IPS-NIHi7 (cell line): Measurements from ENCODE around the gene METTL1.
"Not testable (repeated sequence)": the region's sequence is repeated elsewhere in the genome, so short reads cannot be mapped to it uniquely, and the experiment has no call there.

Source experiments
- DNase-seq: peaks from one replicate; pipeline ENCODE4 v3.0.0; 2012; ENCODE audit warnings: mixed read lengths; ENCODE audit errors: extremely low spot score

The METTL1 gene

DNA sequence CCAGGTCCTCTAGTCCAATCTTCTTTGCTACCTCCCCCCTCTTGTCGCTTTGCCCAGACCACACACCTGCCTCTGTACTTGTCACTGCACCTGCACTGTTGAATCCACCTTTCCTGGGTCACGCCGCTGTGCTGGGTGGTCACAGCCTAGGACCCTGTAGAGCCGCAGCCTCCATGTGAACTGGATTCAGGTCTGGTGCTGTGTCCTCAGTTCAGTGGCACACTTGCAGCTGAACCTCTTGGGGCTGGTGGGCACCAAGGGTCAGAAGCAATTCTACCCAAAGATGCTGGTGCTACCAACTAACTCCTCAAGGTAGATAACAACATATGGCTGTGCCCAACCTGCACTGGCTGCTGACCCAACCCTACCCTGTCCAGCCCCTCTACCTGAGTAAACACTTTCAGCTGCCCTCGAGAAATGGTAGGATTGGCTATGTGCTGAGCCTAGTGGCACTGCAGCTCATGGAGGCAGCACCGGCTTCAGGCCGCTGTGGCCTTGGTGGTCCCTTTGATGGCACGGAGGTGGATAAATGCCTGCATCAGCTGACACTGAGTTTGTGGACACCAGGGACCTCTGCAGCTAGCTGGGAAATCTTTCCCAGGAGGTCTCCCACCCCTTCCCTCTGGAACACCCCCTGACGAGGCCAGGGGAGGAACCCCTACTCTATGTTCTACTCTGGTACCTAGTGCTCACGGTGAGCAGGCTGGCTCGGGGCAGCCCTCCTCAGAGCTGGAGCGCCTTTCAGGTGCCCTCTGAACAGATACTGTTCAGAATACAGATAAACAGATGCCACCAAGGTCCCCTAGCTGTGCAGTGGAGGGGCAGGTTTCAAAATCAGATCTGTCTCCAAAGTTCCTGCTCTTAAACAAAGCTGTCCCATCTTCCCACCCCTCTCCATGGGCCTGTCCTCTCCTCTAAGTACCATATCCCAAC, 47.6 kb downstream of the METTL1 start:
- no peak for DNase-seq

GRCh38 chr12:57723630-57723962, 48.3 kb downstream of the METTL1 start:
- no peak for DNase-seq

DNA sequence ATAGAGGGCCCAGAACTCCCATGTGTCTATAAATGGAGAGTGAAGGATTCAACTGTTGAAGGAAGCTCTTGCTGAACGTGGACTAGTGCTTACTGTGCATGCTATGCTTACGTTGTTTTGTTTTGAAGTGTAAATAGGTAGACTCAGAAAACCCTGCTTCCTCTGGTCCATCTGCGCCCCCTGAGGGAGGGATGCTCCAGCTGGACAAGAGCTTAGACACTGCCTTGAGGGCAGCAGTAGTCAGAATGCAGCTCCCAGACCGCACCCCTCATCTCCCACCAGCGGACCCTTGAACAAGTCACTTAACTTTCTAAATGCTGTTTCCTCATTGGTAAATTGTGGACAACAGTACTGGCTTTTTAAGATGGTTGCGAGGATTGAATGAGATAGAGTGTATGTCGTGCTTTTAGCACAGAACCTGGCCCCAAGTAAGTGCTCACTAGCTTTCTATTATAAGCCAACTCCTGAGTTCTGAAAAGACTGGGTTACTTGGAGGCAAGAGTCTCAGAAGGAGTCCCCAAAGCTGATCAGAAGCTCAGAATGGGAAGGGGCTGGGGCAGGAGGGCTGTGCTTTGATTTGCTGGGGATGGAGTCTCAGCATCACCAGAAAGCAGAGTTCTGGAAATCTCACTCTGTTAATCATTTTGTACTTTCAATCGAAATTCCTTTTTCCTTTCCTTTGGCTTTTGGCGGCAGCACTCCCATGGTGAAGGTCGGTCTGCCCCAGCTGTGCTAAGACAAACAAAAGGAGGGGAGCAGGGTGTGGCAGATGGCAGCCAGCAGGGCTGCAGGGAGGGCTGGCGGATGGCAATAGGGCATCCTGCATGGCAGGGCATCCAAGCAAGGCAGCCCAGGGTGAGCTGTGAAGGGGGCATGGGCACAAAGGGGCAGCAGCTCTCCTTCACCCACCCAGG, 48.9 kb downstream of the METTL1 start:
- DNase-seq = no peak

DNA sequence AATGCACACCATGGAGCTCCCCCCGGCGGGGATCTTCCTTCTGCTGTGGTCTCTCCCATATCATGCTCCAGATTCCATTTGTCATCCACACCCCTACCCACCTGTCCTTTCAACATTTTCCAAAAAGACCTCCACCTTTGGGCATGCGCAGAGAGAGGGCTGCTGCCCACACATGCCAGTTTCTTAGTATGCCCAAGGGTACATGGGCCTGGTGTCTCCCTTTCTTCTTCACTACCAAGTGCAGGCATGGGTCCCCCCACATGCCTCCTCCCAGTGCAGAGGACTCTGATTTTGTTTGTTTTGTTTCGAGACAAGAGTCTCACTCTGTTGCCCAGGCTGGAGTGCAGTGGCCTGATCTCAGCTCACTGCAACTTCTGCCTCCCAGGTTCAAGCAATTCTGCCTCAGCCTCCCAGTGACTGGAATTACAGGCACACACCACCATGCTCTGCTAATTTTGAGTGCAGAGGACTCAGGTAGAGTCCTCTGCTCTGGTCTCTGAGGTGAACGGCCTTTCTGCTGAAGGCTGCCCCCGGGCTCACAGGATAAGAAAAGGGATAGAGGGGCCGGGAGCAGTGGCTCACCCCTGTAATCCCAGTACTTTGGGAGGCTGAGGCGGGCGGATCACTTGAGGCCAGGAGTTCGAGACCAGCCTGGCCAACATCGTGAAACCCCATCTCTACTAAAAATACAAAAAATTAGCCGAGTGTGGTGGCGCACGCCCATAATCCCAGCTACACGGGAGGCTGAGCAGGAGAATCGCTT, 49.9 kb downstream of the METTL1 start:
- not testable (repeated sequence) for DNase-seq

- DNase-seq = no peak
Measured at GRCh38 chr12:57720606-57721595, 51.0 kb downstream of the METTL1 start.

DNA sequence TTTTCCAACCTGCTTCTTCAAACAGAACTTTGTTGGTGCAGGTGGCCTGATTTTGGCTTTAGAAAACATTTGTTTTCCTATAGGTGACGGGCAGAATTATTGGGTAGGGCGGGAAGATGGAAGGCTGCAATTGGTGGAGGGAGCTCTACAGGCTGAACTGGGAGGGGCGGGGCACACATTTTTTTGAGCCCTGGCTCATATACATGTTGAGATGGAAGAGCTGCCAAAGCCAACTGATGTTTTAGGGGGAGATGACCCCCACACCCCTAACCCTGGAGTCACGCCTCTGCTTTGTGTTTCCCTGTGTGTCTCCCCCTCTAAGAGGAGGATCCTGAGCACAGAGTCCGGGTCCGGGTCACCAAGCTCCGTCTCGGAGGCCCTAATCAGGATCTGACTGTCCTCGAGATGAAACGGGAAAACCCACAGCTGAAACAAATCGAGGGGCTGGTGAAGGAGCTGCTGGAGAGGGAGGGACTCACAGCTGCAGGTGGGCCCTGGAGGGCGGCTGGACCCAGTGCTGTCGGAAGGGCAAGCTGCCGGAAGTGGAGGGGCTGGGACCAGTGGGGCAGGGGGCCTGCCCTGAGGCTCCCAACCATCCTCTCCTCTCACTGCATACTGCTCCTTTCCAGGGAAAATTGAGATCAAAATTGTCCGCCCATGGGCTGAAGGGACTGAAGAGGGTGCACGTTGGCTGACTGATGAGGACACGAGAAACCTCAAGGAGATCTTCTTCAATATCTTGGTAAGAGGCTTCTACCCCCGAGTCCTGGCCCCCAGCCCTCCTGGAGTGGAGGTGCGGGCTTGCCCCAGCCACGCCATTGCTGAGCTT, 51.9 kb downstream of the METTL1 start:
- DNase-seq = no peak

DNA sequence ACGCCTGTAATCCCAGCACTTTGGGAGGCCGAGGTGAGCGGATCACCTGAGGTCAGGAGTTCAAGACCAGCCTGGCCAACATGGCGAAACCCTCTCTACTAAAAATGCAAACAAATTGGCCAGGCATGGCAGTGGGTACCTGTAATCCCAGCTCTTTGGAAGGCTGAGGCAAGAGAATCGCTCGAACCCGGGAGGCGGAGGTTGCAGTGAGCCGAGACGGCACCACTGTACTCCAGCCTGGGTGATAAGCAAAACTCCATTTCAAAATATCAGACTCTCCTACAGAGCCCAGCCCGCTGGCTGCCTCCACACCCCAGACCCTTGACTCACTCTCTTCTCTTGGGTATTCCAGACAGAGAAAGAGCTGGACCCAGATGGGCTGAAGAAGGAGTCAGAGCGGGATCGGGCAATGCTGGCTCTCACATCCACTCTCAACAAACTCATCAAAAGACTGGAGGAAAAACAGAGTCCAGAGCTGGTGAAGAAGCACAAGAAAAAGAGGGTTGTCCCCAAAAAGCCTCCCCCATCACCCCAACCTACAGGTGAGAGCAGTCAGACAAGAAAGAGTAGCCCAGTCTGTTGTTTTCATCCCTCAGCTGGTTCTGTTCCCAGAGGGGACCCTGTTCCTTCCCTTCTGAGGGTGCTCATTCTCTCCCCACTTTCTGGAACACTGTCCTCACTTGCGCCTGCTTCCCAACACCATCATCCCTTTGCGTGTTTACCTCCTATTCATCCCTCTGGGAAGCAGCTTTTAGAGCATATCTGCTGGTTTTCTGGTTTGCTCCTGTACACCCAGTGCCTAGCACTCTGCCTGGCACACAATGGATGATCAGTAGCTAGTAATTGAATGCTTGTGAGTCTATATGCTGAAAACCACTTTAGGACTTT, 53.0 kb downstream of the METTL1 start:
- no peak for DNase-seq
